HFF-Myc (cell line): ENCODE results near the gene SH3GL3.
A peak's percentile ranks its signal among the peaks of the same experiment; 100 is the strongest.

ENCODE experiments used
- DNase-seq: peaks from one replicate; pipeline ENCODE4 v3.0.0-alpha.2; 2011; ENCODE audit warnings: low read depth; ENCODE audit errors: extremely low read depth
- H3K4me3 ChIP-seq: replicated peaks from 2 replicates; pipeline ENCODE4 v1.5.1; 2011; ENCODE audit warnings: low read depth, mild to moderate bottlenecking, control low read depth, low read length
- CTCF ChIP-seq: IDR thresholded peaks from 2 replicates; pipeline ENCODE4 v1.5.1; 2012; ENCODE audit warnings: mild to moderate bottlenecking, low read depth, low read length, control low read depth; ENCODE audit errors: missing control alignments

SH3GL3 gene

GRCh38 chr15:83565553-83566159, 118.5 kb downstream of the SH3GL3 start:
- H3K4me3 ChIP-seq: no peak overlapping the region
- peak; percentile 58 for TF ChIP-seq CTCF
- DNase-seq: no peak

GRCh38 chr15:83567318-83567717, 120.2 kb downstream of the SH3GL3 start:
- no peak for DNase-seq
- no peak for TF ChIP-seq CTCF
- H3K4me3 ChIP-seq: no peak overlapping the region

- TF ChIP-seq CTCF: no peak
Measured at GRCh38 chr15:83569341-83569740, 122.2 kb downstream of the SH3GL3 start.

GRCh38 chr15:83570756-83571155, 123.6 kb downstream of the SH3GL3 start:
- H3K4me3 ChIP-seq: no peak overlapping the region
- no peak for DNase-seq
- TF ChIP-seq CTCF: no peak

More at GRCh38 chr15:83569341-83569740, 122.2 kb downstream of the SH3GL3 start:
- H3K4me3 ChIP-seq: no peak overlapping the region
- no peak for DNase-seq

- TF ChIP-seq CTCF: peak; percentile 59
- DNase-seq: peak; percentile 7
- H3K4me3 ChIP-seq: no peak overlapping the region
Measured at GRCh38 chr15:83571820-83572707, 124.9 kb downstream of the SH3GL3 start.

GRCh38 chr15:83574345-83574744, 127.2 kb downstream of the SH3GL3 start:
- DNase-seq: no peak
- no peak overlapping the region for H3K4me3 ChIP-seq
- no peak for TF ChIP-seq CTCF

- DNase-seq: no peak
- TF ChIP-seq CTCF: no peak
- H3K4me3 ChIP-seq: no peak overlapping the region
Measured at GRCh38 chr15:83578691-83579090, 131.6 kb downstream of the SH3GL3 start.
